ENCODE results near the gene DIAPH3. TPM values are rescaled to one million over a fixed set of nuclear protein-coding genes. Genes with fewer than 3 reads are reported as not detected.

Gene DIAPH3
- total and polyA plus RNA-seq, 2 of the 4 experiments (the other 2 are of a cell fraction), result 8.9 to 9.3 TPM

GRCh38 chr13:59690857-59691500, 472.7 kb downstream of the DIAPH3 start:
- POLR2A ChIA-PET (ENCODE audit: unreplicated experiment), result interaction anchor here (0.5 kb wide), 1 partner anchor 22 kb away, joined by 3 read pairs; no protein-coding TSS in a partner anchor
- dilution Hi-C loops (cut with HindIII; ENCODE audit: low sequenced_read_pairs, unreplicated experiment), result no loop called here

More at GRCh38 chr13:59690857-59691500, 472.7 kb downstream of the DIAPH3 start:
- H3K9ac ChIP-seq (ENCODE audit: low read depth, low read length), result no peak overlapping the region
- no peak overlapping the region for H2AK9ac ChIP-seq (replicated peaks; ENCODE audit: low read depth, low read length, poor library complexity)
- no peak overlapping the region for H2AK5ac ChIP-seq (ENCODE audit: low read depth, low read length)
- H3K4ac ChIP-seq (ENCODE audit: low read depth, low read length), result no peak overlapping the region
- H3K18ac ChIP-seq (ENCODE audit: low read depth, low read length), result peak overlapping the region; percentile 84; the same call in 1 of the 2 replicates
- no peak overlapping the region for H4K8ac ChIP-seq (ENCODE audit: low read depth in 2 of 2, low read length in 2 of 2)
- peaks cover 8% of the 10 kb centered on the region for H3K4me1 ChIP-seq (ENCODE audit: control insufficient read depth, insufficient read depth, low read length)
- H3K23ac ChIP-seq (ENCODE audit: low read depth, low read length), result no peak overlapping the region
- H3K4me3 ChIP-seq (ENCODE audit: insufficient read depth, low read depth, low read length), result no peak overlapping the region
- no peaks in the 10 kb centered on the region for H4K20me1 ChIP-seq (ENCODE audit: insufficient read depth, low read length)
- H3K4me2 ChIP-seq (ENCODE audit: low read depth, low read length), result no peak overlapping the region
- no peak overlapping the region for H2AFZ ChIP-seq (replicated peaks; ENCODE audit: low read length, poor library complexity)
- H3K36me3 ChIP-seq (ENCODE audit: control insufficient read depth, insufficient read depth, low read length), result no peaks in the 10 kb centered on the region
- no peaks in the 10 kb centered on the region for H3K27me3 ChIP-seq (ENCODE audit: control insufficient read depth, insufficient read depth, low read length)
- ATAC-seq (ENCODE audit: low read depth), result no peak
- no TSS peak for BruUV-seq (replicated peaks)
- H3K79me1 ChIP-seq (ENCODE audit: low read depth in 1 of 2, low read length in 2 of 2), result 0 out of 4 replicates have a peak, but pooled peaks cover 0 to 3% of the 10 kb centered on the region in 2 experiments
- H3K9me1 ChIP-seq (ENCODE audit: insufficient read depth, low read length), result no peaks in the 10 kb centered on the region; the same call in 1 of the 2 replicates
- H2BK15ac ChIP-seq (ENCODE audit: low read depth, low read length), result no peak overlapping the region
- 0 out of 2 replicates have a peak, but pooled peaks have one; percentile 11 for TF ChIP-seq CEBPB (IDR thresholded peaks at IDR 0.05; ENCODE audit: low read depth, low read length)
- no peak for TF ChIP-seq FOS (IDR thresholded peaks at IDR 0.05; ENCODE audit: low read depth, low read length)
- no peak overlapping the region for H4K91ac ChIP-seq (ENCODE audit: insufficient read depth, low read depth, low read length)
- in situ Hi-C loops (cut with MboI; ENCODE audit: low sequenced_read_pairs), result loop anchor here (25.0 kb wide), 1 partner anchor 646 kb away; no protein-coding TSS in a partner anchor
- no peak for DNase-seq
- no peak overlapping the region for H3K14ac ChIP-seq (replicated peaks; ENCODE audit: low read depth, low read length)
- H2BK120ac ChIP-seq (ENCODE audit: low read depth, low read length), result no peak overlapping the region
- H3K56ac ChIP-seq (ENCODE audit: extremely low read depth, insufficient read depth, low read length), result no peak overlapping the region
- H3K27ac ChIP-seq (ENCODE audit: insufficient read depth, low read length), result no peak overlapping the region
- no peaks in the 10 kb centered on the region for H3K9me3 ChIP-seq (ENCODE audit: control insufficient read depth, insufficient read depth, low read length)
- no peak overlapping the region for H2BK20ac ChIP-seq (ENCODE audit: low read depth, low read length)
- WGBS, 2 experiments (ENCODE audit: extremely low coverage in 2 of 2, insufficient read length in 1 of 2), result no CpG with 5 or more reads among the region's 1 CpG
- CTCF ChIA-PET, result interaction anchor here (1.0 to 1.2 kb wide), 4 partner anchors 10 to 209 kb away, joined by 3 to 4 read pairs (median 3); no protein-coding TSS in a partner anchor
- no peak overlapping the region for H4K5ac ChIP-seq (ENCODE audit: low read depth, low read length)
- intact Hi-C loops (cut with micrococcal nuclease), result no loop called here
- H2BK5ac ChIP-seq (ENCODE audit: low read depth, low read length, poor library complexity, severe bottlenecking), result no peak overlapping the region
